HL-60 (cell line): ENCODE data around the gene APOA4.

Source experiments
- DNase-seq, 2 experiments: peaks; one replicate each; pipeline ENCODE4 v3.0.0-alpha.2; 2010 to 2020; ENCODE audit warnings: low read depth in 1 of 2, low spot score in 1 of 2
- H3K27ac ChIP-seq: fragments of 250-450 bp; sonication (Bioruptor Pico); replicated peaks from 2 replicates; pipeline ENCODE4 v1.5.1; 2020; ENCODE audit warnings: mild to moderate bottlenecking, moderate library complexity
- H3K27me3 ChIP-seq: fragments of 250-450 bp; sonication (Bioruptor Pico); 2 replicates; pipeline ENCODE4 v1.5.1; 2021; ENCODE audit warnings: mild to moderate bottlenecking, moderate library complexity; ENCODE audit not compliant: insufficient read depth, poor library complexity, severe bottlenecking
- H3K4me3 ChIP-seq: replicated peaks from 2 replicates; pipeline ENCODE4 v1.5.1; 2011; ENCODE audit warnings: mild to moderate bottlenecking, control low read depth, low read length; ENCODE audit not compliant: insufficient read depth
- GABPA ChIP-seq: IDR thresholded peaks from 2 replicates; pipeline ENCODE4 v1.6.1; 2012; ENCODE audit warnings: low read depth
- POLR2AphosphoS5 ChIP-seq: IDR thresholded peaks from 2 replicates; pipeline ENCODE4 v1.6.1; 2012; ENCODE audit warnings: low read depth
- SPI1 ChIP-seq: IDR thresholded peaks from 2 replicates; pipeline ENCODE4 v1.6.1; 2012; ENCODE audit warnings: low read depth, mild to moderate bottlenecking, borderline replicate concordance
- TF ChIP-seq, protein P1 (sequence below): IDR thresholded peaks from 2 replicates; pipeline ENCODE4 v1.6.1; 2012; ENCODE audit warnings: low read depth; ENCODE audit not compliant: insufficient replicate concordance
- TF ChIP-seq, protein P2 (sequence below): IDR thresholded peaks from one replicate; pipeline ENCODE4 v1.5.1; 2011; ENCODE audit warnings: low read length, control low read depth, inconsistent platforms; ENCODE audit not compliant: insufficient read depth

APOA4 gene

DNA sequence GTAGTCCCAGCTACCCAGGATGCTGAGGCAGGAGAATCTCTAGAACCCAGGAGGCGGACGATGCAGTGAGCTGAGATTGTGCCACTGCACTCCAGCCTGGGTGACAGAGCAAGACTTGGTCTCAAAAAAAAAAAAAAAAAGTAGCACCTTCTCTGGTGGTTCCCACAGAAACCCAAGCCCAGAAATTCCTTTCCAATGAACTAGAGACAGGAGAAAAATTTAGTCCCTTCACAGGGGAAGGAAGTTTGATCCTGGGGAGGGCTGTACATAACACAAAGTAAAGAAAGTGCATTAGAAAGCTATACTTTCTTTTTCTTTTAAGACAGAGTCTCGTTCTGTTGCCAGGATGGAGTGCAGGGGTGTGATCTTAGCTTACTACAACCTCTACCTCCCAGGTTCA lies 39.8 kb upstream of the APOA4 start:
- H3K4me3 ChIP-seq: no peak overlapping the region
- TF ChIP-seq, protein P1, sequence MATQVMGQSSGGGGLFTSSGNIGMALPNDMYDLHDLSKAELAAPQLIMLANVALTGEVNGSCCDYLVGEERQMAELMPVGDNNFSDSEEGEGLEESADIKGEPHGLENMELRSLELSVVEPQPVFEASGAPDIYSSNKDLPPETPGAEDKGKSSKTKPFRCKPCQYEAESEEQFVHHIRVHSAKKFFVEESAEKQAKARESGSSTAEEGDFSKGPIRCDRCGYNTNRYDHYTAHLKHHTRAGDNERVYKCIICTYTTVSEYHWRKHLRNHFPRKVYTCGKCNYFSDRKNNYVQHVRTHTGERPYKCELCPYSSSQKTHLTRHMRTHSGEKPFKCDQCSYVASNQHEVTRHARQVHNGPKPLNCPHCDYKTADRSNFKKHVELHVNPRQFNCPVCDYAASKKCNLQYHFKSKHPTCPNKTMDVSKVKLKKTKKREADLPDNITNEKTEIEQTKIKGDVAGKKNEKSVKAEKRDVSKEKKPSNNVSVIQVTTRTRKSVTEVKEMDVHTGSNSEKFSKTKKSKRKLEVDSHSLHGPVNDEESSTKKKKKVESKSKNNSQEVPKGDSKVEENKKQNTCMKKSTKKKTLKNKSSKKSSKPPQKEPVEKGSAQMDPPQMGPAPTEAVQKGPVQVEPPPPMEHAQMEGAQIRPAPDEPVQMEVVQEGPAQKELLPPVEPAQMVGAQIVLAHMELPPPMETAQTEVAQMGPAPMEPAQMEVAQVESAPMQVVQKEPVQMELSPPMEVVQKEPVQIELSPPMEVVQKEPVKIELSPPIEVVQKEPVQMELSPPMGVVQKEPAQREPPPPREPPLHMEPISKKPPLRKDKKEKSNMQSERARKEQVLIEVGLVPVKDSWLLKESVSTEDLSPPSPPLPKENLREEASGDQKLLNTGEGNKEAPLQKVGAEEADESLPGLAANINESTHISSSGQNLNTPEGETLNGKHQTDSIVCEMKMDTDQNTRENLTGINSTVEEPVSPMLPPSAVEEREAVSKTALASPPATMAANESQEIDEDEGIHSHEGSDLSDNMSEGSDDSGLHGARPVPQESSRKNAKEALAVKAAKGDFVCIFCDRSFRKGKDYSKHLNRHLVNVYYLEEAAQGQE: no peak
- TF ChIP-seq SPI1 (no peak), POLR2AphosphoS5 (no peak), GABPA (no peak)
- TF ChIP-seq, protein P2, sequence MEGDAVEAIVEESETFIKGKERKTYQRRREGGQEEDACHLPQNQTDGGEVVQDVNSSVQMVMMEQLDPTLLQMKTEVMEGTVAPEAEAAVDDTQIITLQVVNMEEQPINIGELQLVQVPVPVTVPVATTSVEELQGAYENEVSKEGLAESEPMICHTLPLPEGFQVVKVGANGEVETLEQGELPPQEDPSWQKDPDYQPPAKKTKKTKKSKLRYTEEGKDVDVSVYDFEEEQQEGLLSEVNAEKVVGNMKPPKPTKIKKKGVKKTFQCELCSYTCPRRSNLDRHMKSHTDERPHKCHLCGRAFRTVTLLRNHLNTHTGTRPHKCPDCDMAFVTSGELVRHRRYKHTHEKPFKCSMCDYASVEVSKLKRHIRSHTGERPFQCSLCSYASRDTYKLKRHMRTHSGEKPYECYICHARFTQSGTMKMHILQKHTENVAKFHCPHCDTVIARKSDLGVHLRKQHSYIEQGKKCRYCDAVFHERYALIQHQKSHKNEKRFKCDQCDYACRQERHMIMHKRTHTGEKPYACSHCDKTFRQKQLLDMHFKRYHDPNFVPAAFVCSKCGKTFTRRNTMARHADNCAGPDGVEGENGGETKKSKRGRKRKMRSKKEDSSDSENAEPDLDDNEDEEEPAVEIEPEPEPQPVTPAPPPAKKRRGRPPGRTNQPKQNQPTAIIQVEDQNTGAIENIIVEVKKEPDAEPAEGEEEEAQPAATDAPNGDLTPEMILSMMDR: no peak
- no peak overlapping the region for H3K27ac ChIP-seq
- DNase-seq: no peak
- no peaks in the 10 kb centered on the region for H3K27me3 ChIP-seq

DNA sequence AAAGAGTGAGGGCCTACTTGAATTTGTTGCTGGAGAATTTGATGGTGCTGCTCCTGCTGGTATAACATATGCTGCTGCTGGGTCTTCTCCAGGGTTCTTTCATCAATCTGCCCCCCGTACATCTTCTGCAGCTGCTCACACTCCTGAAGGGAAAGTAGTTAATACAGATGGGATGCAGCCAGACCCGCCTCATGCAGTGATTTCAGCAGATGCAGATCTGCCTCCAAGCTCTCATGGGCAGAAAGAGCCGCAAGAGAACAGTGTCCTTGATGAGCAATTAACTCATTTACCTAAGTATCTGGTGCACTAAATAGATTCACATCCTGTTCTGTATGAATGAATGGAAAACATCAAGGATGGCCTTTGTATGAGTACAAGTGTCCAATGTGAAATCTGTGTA lies 39.1 kb upstream of the APOA4 start:
- DNase-seq: no peak
- TF ChIP-seq, protein P2: no peak
- no peak for TF ChIP-seq GABPA
- TF ChIP-seq SPI1: no peak
- TF ChIP-seq POLR2AphosphoS5: no peak
- TF ChIP-seq, protein P1: no peak
- H3K27ac ChIP-seq: no peak overlapping the region
- H3K27me3 ChIP-seq: no peaks in the 10 kb centered on the region
- H3K4me3 ChIP-seq: no peak overlapping the region

DNA sequence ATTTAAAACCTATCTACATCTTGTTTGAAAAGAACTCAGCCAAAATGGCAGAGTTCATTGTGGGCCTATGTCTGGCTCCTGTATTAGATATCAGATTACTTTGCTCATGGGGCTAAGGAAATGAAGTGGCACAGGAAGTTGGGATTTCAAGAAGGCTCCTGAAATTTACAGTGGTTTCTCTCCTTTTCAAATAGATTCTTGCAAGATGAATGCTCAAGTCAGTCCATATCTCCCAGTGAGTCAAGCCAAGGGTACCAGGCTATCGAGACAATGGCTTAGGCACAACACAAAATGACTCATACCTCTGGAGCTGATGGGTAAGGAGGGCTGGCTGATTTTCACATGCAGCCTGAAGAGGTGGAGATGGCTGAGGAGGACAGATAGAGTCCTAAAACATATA lies 38.4 kb upstream of the APOA4 start:
- DNase-seq: no peak
- Histone ChIP-seq H3K27me3 (no peaks in the 10 kb centered on the region), H3K27ac (no peak overlapping the region), H3K4me3 (no peak overlapping the region)
- TF ChIP-seq, protein P1: no peak
- no peak for TF ChIP-seq SPI1
- no peak for TF ChIP-seq GABPA
- no peak for TF ChIP-seq POLR2AphosphoS5
- TF ChIP-seq, protein P2: no peak
